SU-DHL-6 (cell line): ENCODE results near the gene TTR.

Source experiments
- EZH2phosphoT487 ChIP-seq: fragments of 200-600 bp; sonication (generic), shearing (Covaris generic); conservative IDR thresholded peaks from 2 replicates; pipeline ENCODE4 v1.6.1; 2018; ENCODE audit warnings: mild to moderate bottlenecking, antibody characterized with exemption, low read length, moderate library complexity, mixed read lengths
- TF ChIP-seq, protein P1 (sequence below): fragments of 200-600 bp; sonication (generic); IDR thresholded peaks from one replicate; pipeline ENCODE4 v1.5.1; 2017; ENCODE audit warnings: antibody characterized with exemption, mild to moderate bottlenecking, low read length, moderate library complexity; ENCODE audit not compliant: insufficient read depth, poor library complexity, severe bottlenecking

DNA sequence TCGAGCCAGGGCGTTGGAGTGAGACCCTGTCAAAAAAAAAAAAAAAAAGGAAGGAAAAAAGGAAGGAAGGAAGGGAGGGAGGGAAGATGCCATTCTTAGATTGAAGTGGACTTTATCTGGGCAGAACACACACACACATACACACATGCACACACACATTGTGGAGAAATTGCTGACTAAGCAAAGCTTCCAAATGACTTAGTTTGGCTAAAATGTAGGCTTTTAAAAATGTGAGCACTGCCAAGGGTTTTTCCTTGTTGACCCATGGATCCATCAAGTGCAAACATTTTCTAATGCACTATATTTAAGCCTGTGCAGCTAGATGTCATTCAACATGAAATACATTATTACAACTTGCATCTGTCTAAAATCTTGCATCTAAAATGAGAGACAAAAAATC, 564 bp upstream of the TTR start:
- no peak for TF ChIP-seq EZH2phosphoT487
- TF ChIP-seq, protein P1, sequence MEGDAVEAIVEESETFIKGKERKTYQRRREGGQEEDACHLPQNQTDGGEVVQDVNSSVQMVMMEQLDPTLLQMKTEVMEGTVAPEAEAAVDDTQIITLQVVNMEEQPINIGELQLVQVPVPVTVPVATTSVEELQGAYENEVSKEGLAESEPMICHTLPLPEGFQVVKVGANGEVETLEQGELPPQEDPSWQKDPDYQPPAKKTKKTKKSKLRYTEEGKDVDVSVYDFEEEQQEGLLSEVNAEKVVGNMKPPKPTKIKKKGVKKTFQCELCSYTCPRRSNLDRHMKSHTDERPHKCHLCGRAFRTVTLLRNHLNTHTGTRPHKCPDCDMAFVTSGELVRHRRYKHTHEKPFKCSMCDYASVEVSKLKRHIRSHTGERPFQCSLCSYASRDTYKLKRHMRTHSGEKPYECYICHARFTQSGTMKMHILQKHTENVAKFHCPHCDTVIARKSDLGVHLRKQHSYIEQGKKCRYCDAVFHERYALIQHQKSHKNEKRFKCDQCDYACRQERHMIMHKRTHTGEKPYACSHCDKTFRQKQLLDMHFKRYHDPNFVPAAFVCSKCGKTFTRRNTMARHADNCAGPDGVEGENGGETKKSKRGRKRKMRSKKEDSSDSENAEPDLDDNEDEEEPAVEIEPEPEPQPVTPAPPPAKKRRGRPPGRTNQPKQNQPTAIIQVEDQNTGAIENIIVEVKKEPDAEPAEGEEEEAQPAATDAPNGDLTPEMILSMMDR = no peak
